HK-2 (cell line): ENCODE data around the gene AXDND1.
"Not testable (repeated sequence)": the region's sequence is repeated elsewhere in the genome, so short reads cannot be mapped to it uniquely, and the experiment has no call there.

Experiments
- DNase-seq: peaks from one replicate; pipeline ENCODE4 v3.0.0-alpha.2; 2018; ENCODE audit not compliant: unreplicated experiment

Gene AXDND1

DNA sequence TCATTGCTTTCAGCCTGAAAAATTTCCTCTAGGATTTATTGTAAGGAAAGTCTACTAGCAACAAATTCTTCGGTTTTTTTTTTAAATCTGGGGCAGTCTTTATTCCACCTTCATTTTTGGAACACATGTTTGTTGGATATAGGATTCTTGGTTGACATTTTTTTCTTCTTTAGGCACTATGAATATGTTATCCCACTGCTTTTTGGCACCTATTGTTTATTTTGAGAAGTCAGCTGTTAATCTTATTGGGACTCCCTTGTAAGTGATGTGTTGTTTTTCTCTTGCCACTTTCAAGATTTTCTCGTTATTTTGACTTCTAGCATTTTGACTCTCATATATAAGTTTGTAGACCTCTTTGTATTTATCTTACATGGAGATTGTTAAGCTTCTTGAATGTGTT, 110.7 kb downstream of the AXDND1 start:
- DNase-seq: no peak

GRCh38 chr1:179478370-179478769, 112.6 kb downstream of the AXDND1 start:
- no peak for DNase-seq

GRCh38 chr1:179490611-179491010, 124.8 kb downstream of the AXDND1 start:
- no peak for DNase-seq

DNA sequence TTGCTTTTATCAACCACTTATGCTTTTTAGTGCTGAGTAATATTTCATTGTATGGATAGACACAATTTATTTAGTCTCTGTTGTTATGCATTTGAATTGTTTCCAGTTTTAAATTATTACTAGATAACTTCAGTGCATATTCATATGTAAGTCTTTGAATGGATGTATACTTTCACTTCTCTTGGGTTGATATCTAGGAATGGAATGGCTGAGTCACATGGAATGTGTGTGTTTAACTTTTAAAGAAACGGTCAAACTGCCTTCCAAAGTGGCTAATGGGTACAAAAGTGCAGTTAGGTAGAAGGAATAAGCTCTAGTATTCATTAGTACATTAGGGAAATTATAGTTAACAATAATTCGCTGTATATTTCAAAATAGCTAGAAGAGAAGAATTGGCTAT, 127.6 kb downstream of the AXDND1 start:
- DNase-seq: no peak

DNA sequence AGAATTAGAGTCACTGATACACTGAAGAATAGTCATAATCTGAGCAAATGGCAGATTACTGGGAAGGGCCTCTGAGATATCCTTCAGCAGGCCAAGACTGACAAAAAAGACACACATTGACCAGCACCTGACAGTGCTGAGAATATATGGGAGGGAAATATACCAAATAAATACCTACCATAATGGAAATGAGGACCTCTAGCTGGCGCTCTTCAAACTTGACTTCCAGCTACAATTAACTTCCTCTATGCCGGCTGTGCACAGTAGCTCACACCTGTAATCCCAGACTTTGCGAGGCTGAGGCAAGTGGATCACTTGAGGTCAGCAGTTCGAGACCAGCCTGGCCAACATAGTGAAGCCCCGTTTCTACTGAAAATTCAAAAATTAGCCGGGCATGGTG, 140.4 kb downstream of the AXDND1 start:
- DNase-seq: no peak

- no peak for DNase-seq
These were observed 143.6 kb downstream of the AXDND1 start for GRCh38 chr1:179509384-179509783.

- no peak for DNase-seq
These were observed 144.3 kb downstream of the AXDND1 start for GRCh38 chr1:179510038-179510437.

DNA sequence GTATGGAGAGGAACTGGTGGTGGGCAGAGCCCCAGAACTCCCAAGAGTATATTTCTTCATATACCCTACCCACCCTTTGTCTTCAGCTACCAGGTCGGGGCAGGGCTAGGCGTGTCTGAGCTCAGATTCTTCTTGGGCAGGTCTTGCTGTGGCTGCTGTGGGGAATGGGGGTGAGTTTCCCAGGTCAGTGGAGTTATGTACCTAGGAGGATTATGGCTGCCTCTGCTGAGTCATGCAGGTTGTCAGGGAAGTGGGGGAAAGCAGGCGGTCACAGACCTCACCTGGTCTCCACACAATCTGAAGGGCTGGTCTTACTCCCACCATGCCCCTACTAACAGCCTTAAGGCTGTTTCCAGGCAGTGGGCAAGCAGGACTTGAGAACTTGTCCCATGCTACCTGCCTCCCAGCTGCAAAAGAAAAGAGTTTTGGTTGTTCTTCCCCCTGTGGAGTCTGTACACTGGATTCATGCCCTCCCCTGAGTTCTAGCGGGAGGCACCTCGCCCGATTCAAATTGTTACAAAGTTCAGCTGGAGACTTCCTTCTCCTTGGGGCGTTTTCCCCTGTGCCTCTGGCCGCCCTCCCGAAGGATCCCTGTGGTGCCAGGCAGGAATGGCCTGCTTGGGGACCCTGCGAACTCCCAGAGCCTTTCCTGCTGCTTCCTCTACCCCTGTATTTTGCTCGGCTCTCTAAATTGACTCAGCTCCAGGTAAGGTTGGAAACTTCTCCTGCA, 151.4 kb downstream of the AXDND1 start:
- DNase-seq: no peak

- DNase-seq: not testable (repeated sequence)
These were observed 152.8 kb downstream of the AXDND1 start for GRCh38 chr1:179518544-179518943.

DNA sequence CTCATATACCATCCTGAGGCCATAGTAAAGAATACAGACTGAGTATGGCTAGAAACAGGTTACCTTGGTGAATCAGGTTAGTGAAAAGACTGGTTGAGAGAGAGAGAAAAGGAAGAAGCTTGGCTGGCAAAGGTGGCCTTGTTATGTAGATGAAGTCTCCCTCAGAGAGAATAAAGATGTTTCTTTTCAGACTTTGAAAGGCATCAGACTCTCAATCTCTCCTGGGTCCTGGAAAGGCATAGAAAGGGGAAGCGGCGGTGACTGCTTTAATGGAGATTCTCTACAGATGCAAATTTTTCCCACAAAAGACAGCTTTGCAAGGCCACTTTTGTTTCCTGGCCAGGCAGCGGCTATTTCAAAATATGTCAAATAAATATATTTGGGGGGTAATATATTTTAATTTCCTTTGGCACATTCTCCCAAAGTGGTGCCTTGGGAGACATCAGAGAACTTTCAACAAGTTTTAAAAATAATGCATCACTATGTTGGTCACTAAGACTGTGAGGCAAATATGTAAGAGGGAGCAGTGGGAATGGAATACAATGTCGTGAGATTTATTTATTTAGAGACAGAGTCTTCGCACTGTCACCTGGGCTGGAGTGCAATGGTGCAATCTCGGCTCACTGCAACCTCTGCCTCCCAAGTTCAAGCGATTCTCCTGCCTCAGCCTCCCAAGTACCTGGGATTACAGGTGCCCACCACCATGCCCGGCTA, 163.9 kb downstream of the AXDND1 start:
- no peak for DNase-seq

DNA sequence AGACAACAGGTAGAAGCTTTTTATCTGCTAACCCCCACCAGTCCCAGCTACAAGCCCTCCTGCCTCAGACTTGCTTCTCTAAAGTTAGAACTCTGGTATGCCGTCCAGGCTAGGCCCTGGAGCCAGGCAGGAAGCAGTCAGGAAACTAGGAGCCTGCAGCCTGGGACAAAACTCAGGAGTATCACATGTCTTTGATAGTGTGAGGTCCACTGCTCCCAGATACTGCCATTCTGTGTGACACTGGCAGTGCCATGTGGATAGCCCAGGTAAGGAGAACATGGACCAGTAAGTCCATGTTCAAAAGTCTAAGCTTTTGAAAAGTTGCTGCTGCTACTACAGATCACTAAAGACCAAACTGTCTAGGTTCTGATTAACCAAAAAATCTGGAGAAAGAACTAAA, 164.6 kb downstream of the AXDND1 start:
- no peak for DNase-seq

DNA sequence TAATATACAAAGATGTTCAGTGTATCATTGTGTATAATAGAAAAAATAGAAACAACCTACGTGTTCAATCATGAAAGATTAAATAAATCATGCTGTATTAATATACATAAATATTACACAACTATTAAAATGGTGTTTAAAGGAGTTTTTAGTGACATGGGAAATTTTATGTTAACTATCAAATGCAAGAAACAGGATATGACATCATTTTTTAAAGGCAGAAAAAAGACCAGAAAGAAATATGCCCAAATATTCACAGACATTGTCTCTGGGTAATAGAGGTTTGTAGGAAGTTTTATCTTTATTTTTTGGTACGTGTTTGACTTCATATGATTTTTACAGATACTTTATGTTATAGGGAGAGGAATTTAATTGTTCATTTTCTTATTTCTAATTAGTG, 176.0 kb downstream of the AXDND1 start:
- no peak for DNase-seq

DNA sequence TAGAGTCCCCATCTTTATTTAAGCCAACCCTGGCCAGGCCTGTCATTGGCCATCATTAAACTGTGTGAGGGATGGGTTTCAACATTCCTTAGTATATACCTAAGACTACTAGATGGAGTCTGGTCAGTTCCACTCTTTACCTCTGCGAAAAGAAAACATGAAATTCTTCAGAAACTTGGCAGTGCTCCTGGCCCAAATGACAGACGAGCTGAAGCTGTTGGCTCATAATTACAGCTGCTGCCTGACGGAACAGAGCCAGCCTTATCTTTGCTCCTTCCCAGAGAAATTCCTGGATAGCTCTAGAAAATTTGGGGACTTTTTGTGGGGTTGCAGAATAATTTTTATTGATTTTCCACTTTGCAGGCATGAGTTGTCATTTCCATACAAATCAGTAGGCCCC, 179.6 kb downstream of the AXDND1 start:
- DNase-seq: no peak

DNA sequence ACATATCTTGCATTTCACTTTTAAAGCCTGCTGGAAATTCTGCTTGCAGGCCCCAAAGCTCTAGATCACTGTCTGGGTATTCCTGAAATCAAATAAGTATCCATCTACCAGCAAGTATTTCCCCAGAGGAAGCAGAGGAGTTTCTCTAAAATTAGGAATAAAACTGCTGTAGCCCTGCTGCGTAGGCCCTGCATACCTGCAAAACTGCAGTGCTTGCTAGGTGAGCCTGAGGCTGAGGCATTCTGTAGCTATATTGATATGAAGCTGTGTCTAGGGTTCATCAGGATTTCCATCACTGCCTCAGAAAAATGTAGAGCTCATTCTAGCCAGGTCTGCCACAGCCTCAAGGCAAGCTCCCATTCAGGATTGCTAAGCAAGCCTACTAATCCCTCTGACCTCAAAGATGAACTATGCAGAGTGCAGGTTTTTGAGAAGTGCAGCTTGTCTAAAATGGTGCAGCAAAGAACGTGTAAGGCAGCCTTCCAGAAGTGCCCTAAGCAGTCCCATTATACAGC, 181.3 kb downstream of the AXDND1 start:
- DNase-seq: no peak

DNA sequence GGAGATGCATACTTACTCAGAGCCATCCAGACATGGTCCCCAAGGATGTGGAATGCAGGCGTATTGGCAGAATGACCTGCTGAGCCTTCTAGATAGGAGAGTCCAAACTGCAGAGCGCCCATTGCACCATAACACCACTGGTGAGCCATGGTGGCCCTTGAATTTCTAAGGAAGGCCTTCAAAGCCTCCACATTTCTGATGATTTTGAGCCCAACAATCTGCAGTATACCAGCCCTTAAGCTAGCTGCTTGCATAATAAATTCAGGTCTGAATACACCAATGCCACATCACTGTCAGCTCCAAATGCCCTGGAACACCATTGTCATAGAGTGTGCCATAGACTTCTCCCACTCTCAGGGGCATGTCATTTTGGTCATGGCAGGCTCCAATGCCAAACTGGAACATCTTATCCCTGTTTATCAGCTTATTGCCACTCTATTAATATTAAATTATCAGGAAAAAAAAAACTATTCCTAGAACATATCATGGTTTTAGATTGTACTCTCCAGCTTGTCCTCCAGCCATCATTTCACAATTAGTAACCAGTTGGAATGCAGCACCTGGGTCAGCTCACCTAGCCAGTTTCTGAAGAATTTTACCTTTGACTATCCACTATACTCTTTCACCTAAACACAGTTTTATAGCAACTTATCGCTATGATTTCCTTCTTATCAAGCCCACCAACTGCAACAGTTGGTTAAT, 183.0 kb downstream of the AXDND1 start:
- no peak for DNase-seq

DNA sequence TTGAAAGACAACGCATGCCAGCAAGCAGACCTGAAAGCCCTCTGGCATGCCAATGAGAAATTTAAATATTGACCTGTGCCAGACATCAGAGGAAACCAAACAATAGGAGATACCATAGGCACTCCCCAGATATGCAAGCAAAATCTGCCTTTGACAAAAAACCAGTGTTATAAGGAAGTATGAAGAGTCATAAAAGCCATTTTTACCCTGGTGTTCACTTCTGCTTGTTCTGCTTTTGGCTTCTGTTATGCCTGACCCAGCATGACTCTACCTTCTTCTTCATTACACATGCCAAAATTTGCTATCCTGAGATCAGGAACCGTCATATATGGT, 183.6 kb downstream of the AXDND1 start:
- no peak for DNase-seq

GRCh38 chr1:179550746-179551682, 185.2 kb downstream of the AXDND1 start:
- DNase-seq: no peak

DNA sequence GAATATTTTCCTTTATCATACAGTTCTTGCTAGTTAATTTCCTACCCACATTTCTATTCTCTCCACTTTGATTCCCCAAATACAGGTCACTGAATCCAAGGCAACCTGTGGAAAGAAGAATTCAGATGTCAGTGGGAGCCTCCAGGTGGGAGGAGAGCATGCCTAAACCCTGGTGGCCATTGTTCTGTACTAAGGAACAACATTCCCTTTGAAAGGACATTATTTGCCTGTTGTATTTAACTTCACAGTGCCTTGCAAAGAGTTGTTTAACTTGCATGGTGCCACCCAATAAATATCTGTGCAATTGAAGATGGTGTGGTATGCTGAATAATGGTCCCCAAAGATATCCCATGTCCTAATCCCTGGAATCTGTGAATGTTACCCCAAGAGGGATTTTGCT, 188.7 kb downstream of the AXDND1 start:
- DNase-seq: no peak

DNA sequence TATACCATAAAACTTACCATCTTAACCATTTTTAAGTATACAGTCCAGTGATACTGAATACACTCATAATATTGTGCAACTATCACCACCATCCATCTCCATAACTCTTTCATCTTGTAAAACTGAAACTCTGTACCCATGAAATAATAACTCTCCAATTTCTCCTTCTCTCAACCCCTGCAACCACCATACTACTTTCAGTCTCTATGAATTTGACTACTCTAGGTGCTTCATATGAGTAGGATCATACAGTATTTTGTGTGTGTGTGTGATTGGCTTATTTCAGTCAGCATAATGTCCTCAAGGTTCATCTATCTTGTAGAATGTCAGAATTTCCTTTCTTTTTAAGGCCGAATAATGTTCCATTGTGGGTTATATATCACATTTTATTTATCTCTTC, 192.3 kb downstream of the AXDND1 start:
- no peak for DNase-seq

- DNase-seq: no peak
These were observed 209.9 kb downstream of the AXDND1 start, which contains the start of gene NPHS2 for GRCh38 chr1:179575497-179576314. TSS of gene NPHS2 (minus strand) at chr1:179575948. CDS start at chr1:179575864, 84 bp downstream.

DNA sequence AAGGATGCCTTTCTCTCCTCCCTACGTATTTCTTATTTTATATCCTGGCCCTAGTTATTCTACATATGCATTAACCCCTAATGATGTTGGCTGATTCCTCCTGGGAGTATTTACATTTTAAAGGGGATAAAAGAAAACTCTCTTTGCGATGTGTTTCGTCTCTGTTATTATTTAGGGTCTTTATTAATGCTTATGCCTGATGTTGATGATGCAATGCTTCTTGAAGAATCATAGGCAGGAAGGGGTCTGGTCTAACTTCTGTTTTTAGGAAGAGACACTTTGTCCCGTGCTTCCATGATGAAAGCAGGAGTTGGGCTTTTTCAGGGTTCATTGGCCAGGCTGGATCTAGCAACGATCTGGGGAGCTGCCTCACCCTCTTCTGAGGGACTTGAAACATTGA, 210.7 kb downstream of the AXDND1 start:
- no peak for DNase-seq
